Subcutaneous adipose tissue (tissue), 4 donors: ENCODE data around the gene CFAP97. TPM values are rescaled to one million over a fixed set of nuclear protein-coding genes. Genes with fewer than 3 reads are reported as not detected.

Experiments used
- total RNA-seq, 4 donors: library from RNA; depleted of rRNA; stranded (reverse); fragments of >200 nt; gene quantifications; one replicate each; pipeline ENCODE4 v1.1.0, GENCODE V29; 2016
- TF ChIP-seq, protein P1 (sequence below): fragments of 450-650 bp; IDR thresholded peaks from one replicate; pipeline ENCODE4 v1.5.1; 2016; ENCODE audit warnings: low read depth, mild to moderate bottlenecking, control low read depth, antibody characterized with exemption, moderate library complexity

The CFAP97 gene
- total RNA-seq, 4 donors from 2014 or later, result 27.5 to 60.0 (median 34.9) TPM

DNA sequence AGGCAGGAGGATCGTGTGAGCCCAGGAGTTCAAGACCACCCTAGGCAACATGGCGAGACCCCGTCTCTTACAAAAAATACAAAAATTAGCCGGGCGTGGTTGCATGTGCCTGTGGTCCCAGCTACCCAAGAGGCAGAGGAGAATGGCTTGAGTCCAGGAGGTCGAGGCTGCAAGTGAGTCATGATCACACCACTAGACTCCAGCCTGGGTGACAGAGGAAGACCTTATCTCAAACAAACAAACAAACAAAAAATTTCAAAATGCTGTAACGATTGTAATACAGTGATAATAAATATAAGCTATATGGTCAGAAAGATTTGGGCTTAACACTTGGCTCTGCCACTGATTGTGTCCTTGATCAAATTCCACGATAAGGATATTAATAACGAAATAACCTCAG is 36.6 kb downstream of the CFAP97 start:
- TF ChIP-seq, protein P1, sequence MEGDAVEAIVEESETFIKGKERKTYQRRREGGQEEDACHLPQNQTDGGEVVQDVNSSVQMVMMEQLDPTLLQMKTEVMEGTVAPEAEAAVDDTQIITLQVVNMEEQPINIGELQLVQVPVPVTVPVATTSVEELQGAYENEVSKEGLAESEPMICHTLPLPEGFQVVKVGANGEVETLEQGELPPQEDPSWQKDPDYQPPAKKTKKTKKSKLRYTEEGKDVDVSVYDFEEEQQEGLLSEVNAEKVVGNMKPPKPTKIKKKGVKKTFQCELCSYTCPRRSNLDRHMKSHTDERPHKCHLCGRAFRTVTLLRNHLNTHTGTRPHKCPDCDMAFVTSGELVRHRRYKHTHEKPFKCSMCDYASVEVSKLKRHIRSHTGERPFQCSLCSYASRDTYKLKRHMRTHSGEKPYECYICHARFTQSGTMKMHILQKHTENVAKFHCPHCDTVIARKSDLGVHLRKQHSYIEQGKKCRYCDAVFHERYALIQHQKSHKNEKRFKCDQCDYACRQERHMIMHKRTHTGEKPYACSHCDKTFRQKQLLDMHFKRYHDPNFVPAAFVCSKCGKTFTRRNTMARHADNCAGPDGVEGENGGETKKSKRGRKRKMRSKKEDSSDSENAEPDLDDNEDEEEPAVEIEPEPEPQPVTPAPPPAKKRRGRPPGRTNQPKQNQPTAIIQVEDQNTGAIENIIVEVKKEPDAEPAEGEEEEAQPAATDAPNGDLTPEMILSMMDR, result no peak

DNA sequence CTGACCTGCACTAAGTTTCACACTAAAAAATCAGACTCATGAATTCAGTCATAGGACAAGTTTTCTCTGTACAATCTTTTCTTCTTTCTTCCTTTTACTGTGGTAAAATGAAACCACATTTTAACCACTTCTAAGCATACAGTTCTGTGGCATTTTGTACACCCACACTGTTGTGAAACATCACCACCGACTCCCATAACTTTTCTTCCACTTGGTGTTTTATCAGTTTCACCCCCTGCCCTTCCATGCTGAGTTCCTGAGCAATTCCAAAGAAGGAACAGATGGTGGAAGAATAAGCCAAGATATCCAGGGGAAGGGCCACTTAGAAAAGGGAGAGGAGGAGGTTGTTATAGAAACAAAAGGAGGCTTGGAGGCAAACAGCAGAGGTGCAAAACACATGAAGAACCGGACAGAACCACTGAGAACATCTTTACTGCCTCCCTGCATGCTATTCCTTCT is 38.2 kb downstream of the CFAP97 start:
- TF ChIP-seq, protein P1, result no peak

DNA sequence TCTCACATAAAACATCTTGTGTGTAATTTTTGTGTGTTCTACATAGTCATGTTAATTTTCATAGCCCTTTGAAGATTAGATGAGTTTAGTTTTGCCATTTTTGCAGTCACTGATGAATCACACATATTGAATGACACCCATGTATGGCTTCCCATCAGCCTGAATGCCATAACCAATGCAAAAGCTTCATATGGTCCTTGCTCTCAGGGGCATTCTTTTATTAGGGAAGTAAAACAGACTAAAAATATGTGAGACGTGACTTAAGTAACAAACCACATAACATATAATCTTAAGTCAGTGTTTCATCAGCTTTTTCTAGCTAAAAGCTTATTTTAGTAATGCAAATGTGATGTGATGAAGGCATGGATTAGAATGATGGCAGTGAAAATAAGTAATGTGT is 52.5 kb downstream of the CFAP97 start:
- TF ChIP-seq, protein P1, result no peak

DNA sequence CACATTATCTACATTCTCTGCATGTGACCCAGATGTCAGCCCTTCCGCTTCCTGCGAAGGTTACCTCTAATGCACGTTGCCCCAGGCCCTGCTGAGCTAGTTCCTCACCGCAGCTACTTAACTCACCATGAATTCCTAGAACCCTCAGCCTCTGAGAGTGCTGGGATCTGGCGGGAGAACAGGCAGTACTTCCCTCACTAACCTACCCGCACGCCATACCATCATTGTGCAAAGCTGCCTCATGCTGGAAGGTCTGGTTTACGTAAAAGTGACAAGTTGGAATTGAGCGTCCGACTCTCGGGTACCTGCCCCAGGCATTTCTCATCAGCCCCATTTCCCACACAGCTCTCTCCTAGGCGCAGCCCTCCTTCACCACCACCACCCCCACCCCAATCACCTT is 54.4 kb downstream of the CFAP97 start:
- TF ChIP-seq, protein P1, result no peak

DNA sequence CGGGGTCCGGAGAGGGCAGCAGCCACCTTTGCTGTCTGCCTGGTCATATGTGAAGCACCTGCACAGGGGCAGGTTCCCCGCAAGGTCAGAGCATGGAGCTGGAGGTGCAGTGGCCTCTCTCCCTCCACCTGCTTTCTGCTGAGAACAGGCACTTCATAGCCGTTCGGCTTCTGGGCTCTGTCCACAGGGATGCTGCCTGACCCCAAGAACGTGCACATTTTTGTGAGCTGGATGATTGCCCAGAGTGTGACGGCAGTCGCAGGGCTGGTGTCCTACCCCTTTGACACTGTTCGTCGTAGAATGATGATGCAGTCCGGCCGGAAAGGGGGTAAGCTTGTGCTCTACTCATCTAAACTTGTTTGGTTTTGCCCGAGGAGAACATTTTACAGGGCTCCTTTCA is 58.2 kb downstream of the CFAP97 start:
- TF ChIP-seq, protein P1, result no peak

DNA sequence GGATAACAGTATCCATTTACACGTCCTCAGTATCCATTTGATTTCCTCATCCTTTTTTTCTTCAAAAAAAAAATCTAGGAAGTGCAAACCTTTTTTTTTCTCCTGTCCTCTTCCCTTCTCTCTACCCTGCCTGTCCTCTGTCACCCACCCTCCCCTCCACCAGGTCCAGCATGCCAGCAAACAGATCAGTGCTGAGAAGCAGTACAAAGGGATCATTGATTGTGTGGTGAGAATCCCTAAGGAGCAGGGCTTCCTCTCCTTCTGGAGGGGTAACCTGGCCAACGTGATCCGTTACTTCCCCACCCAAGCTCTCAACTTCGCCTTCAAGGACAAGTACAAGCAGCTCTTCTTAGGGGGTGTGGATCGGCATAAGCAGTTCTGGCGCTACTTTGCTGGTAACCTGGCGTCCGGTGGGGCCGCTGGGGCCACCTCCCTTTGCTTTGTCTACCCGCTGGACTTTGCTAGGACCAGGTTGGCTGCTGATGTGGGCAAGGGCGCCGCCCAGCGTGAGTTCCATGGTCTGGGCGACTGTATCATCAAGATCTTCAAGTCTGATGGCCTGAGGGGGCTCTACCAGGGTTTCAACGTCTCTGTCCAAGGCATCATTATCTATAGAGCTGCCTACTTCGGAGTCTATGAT is 59.1 kb downstream of the CFAP97 start:
- TF ChIP-seq, protein P1, result no peak

DNA sequence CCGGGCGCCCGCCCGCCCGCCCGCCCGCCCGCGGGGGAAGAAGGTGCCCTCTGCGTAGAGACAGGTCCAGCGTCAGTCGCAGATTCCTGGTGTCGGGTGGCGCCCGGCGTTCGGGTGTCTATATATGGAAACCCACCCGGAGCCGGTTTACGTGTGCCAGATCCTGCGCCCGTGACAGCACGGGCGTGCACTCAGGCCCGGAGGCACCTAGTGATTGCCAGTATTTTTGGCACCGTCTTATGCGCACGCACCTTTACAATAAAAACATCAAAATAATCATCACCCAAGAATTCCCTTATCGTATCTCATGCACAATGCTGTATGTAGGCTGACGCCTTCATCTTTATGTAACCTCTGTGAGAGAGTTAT is 60.2 kb downstream of the CFAP97 start:
- TF ChIP-seq, protein P1, result no peak
